NCI-H146 (cell line): ENCODE results near the gene OR13C3.
"Not testable (repeated sequence)": the region's sequence is repeated elsewhere in the genome, so short reads cannot be mapped to it uniquely, and the experiment has no call there.

ENCODE experiments used
- DNase-seq: peaks from one replicate; lab custom pipeline; 2025; lab: John Stamatoyannopoulos, UW

Gene OR13C3

GRCh38 chr9:104536756-104537155 lies at the start of gene OR13C3:
Gene OR13C3 (minus strand): TSS chr9:104536856. CDS start chr9:104536723, 133 bp downstream.
- DNase-seq = no peak

GRCh38 chr9:104580562-104580961 lies 43.9 kb upstream of the OR13C3 start:
- DNase-seq = no peak

- no peak for DNase-seq
Observed at GRCh38 chr9:104577263-104577662, 40.6 kb upstream of the OR13C3 start.

GRCh38 chr9:104575456-104575855 lies 38.8 kb upstream of the OR13C3 start:
- no peak for DNase-seq

- DNase-seq = no peak
Observed at GRCh38 chr9:104572612-104573011, 36.0 kb upstream of the OR13C3 start.

GRCh38 chr9:104568868-104569267 lies 32.2 kb upstream of the OR13C3 start, which contains the start of gene OR13C8:
Gene OR13C8 (plus strand): TSS chr9:104569168. CDS start chr9:104569168, 0 bp downstream.
- DNase-seq = no peak

- DNase-seq = no peak
Observed at GRCh38 chr9:104564358-104564757, 27.7 kb upstream of the OR13C3 start.

GRCh38 chr9:104556830-104557634 lies 20.4 kb upstream of the OR13C3 start:
- no peak for DNase-seq

GRCh38 chr9:104555521-104555920 lies 18.9 kb upstream of the OR13C3 start:
- no peak for DNase-seq

GRCh38 chr9:104553261-104553660 lies 16.6 kb upstream of the OR13C3 start:
- no peak for DNase-seq

- no peak for DNase-seq
Observed at GRCh38 chr9:104544644-104545043, 8.0 kb upstream of the OR13C3 start.

- no peak for DNase-seq
Observed at GRCh38 chr9:104539275-104539674, 2.6 kb upstream of the OR13C3 start.

- no peak for DNase-seq
Observed at GRCh38 chr9:104527109-104527508, 9.5 kb downstream of the OR13C3 start, which contains the start of gene OR13C4. Gene OR13C4 (minus strand): TSS chr9:104527209. CDS start chr9:104527209, 0 bp downstream.

GRCh38 chr9:104520241-104520640 lies 16.4 kb downstream of the OR13C3 start:
- not testable (repeated sequence) for DNase-seq

GRCh38 chr9:104514901-104515300 lies 21.8 kb downstream of the OR13C3 start:
- no peak for DNase-seq

GRCh38 chr9:104506565-104506964 lies 30.1 kb downstream of the OR13C3 start:
- no peak for DNase-seq

GRCh38 chr9:104503963-104504362 lies 32.7 kb downstream of the OR13C3 start, which contains the start of gene OR13F1:
Gene OR13F1 (plus strand): TSS chr9:104504263. CDS start chr9:104504263, 0 bp downstream.
- DNase-seq = no peak

GRCh38 chr9:104503440-104503839 lies 33.2 kb downstream of the OR13C3 start:
- DNase-seq = no peak

GRCh38 chr9:104494808-104495207 lies 41.8 kb downstream of the OR13C3 start:
- DNase-seq = no peak
